Cardiac fibroblast (primary cell): ENCODE data around the gene TMEM218.

ENCODE experiments used
- DNase-seq, 2 donors: peaks; one replicate each; pipeline versions ENCODE4 v3.0.0 to v3.0.0-alpha.2; 2010; ENCODE audit warnings: low read depth in 2 of 2
- H3K4me3 ChIP-seq, 2 donors: replicated peaks in 1 of 2; 1 replicate in 1 of 2; 2 replicates in 1 of 2; pipeline ENCODE4 v1.5.1; 2011; ENCODE audit warnings: low read depth in 2 of 2, low read length in 2 of 2, mild to moderate bottlenecking in 2 of 2, moderate library complexity in 1 of 2
- TF ChIP-seq, protein P1 (sequence below): IDR thresholded peaks from one replicate; pipeline ENCODE4 v1.5.1; 2011; ENCODE audit warnings: low read depth, mild to moderate bottlenecking, low read length, inconsistent platforms

Gene TMEM218

DNA sequence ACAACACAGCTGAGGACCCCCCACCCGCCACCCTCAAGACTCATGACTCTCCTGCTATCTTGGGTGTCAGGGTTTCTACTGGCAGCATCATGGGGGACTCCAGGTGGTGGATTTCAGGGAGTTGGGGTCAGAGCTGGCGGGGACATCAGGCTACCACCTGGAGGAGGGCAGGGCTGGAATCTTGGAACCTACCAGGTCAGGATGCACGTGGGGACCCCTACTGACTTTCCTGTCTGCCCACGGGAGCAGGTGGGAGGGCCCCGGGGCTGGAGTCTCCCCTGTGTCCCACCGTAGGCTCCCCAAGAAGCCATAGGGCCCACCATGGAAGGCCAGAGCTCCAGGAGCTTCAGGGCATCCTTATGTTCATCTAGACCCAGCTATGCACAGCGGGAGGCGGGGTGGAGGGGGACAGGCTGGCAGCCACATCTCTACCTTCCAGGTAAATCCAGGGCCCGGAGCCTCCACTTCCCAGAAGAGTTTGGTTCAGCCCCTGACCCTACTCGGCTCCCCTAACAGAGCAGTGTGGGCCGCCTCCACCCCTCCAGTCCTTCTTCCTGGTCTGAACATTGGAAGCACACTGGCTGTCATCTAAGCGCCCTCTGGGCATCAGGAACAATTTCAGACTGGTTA is 38.4 kb downstream of the TMEM218 start:
- H3K4me3 ChIP-seq: no peak overlapping the region
- DNase-seq: no peak
- TF ChIP-seq, protein P1, sequence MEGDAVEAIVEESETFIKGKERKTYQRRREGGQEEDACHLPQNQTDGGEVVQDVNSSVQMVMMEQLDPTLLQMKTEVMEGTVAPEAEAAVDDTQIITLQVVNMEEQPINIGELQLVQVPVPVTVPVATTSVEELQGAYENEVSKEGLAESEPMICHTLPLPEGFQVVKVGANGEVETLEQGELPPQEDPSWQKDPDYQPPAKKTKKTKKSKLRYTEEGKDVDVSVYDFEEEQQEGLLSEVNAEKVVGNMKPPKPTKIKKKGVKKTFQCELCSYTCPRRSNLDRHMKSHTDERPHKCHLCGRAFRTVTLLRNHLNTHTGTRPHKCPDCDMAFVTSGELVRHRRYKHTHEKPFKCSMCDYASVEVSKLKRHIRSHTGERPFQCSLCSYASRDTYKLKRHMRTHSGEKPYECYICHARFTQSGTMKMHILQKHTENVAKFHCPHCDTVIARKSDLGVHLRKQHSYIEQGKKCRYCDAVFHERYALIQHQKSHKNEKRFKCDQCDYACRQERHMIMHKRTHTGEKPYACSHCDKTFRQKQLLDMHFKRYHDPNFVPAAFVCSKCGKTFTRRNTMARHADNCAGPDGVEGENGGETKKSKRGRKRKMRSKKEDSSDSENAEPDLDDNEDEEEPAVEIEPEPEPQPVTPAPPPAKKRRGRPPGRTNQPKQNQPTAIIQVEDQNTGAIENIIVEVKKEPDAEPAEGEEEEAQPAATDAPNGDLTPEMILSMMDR: no peak

DNA sequence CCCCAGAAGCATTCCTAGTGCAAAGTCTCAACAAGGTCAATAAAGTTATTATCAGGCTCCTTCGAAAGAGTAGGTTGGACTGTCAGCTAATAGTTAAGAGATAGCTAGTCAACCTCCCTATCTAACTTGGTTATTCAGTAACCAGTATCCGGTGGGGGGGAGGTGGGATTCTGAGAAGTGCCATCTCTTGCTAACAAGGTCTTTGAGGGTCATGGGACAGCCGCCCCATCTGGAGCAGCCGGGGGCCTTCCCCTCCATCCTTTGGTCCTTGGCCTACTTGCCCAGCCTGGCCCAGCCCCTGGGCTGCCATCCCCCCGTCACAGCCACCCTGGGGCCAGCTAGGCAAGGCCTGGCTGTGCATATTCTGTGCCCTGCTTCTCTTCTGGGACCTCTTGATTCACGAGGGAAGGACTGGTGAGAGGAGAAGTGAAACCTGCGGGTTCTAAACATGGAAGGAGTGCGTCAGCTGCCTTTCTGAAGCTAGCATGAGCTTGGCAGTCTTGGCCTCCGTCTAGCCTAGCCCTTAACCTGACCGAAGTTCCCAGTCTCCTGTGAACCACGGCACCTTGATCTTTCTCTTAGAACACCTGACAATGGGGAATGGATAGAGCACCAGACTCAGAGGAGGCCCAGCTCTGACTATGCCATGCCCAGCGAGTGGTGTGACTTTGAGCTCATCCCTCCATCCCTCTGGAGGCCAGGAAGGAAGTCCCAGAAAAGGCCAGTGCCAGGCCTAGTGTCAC is 39.0 kb downstream of the TMEM218 start:
- no peak overlapping the region for H3K4me3 ChIP-seq
- TF ChIP-seq, protein P1: no peak
- no peak for DNase-seq

DNA sequence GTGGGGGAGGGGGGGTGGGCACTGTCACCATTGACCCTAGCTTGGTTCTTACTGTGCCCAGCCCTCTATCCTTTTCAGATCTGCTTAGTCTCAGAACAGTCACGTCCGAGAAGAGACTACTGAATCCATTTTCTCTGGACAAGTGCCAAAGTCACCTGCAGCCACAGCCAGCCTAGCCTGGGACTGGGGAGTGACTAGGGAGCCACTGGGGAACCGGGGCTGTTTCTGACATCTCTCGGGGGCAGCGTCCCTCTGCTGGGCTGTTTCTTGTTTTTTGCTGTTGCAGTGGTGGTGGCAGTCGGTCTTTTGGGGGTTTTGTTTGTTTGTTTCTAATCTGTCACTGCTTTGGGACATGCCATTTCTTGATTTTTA is 39.6 kb downstream of the TMEM218 start:
- TF ChIP-seq, protein P1: no peak
- DNase-seq: no peak
- H3K4me3 ChIP-seq: no peak overlapping the region

DNA sequence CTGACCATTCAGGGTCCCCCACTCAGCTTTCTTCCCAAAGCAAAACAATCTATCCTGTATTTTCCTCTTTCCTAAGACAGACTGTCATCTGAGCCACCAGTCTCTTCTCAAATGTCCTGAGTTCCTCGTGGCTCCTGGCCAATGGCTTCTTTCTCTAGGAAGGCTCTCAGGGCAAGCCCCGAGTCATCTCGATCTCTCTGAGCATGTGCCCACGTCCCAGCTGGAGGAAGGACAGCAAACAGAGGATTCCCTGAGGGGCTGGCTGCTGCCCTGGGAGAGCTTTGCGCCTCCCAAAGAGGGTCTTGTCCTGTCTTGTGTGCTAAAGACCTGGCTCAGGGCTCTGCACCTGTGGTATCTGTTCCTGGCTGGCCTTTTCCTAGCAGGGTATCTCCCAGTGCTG is 40.0 kb downstream of the TMEM218 start:
- TF ChIP-seq, protein P1: no peak
- no peak for DNase-seq
- H3K4me3 ChIP-seq: no peak overlapping the region

DNA sequence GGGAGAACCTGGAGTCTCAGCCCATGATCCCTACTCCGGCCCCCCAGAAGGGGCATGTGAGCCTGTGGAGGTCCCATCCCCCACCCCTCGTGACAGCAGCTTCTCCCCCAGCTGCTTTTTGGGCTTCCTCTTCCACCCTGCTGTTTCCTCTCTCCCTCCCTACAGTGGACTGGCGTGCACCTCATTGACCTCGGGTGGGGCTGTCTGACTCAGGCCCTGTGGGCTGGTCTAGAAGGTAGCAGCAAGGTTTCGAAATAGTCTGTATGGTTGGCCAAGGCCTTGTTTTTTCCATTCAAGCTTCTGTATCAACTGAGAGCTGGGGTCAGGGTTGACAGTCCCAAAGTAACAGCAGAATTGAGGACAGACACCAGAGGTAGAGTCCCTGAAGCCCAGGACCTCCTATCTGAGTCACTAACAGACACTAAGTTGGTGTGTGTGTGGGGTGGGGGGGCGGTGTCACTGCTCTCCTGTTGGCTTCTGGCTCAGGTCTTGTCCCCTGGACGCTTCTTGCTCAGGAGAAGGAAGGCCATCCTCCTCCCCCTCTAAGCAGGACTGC is 40.6 kb downstream of the TMEM218 start:
- TF ChIP-seq, protein P1: no peak
- no peak overlapping the region for H3K4me3 ChIP-seq

DNA sequence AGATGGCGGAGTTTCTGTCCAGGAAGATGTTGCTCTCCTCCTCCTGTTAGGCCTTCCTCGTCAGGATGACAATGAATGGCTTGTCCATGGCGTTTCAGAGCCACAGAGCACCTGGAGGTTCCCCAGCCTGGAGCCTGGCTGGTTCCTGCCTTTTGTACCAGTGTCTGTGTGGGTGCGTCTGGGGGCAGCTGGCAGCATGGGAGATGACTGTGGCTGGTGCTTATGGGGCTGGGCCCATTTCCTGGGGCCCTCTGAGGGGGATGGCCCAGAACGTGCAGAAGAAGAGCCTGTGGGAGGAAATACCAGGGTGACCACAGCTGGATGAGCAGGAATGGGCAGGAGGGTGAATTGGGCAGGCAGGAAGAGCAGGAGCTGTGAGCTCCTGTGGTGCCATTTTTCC is 41.6 kb downstream of the TMEM218 start:
- peak in 1 of 2 donors; percentile 28 for DNase-seq
- no peak overlapping the region for H3K4me3 ChIP-seq
- TF ChIP-seq, protein P1: no peak

More for the DNA sequence above, 40.6 kb downstream of the TMEM218 start:
- peak; percentile 76 to 85 for DNase-seq
